Measurements from ENCODE around the gene TOM1L1.

- TF ChIP-seq, protein P1, sequence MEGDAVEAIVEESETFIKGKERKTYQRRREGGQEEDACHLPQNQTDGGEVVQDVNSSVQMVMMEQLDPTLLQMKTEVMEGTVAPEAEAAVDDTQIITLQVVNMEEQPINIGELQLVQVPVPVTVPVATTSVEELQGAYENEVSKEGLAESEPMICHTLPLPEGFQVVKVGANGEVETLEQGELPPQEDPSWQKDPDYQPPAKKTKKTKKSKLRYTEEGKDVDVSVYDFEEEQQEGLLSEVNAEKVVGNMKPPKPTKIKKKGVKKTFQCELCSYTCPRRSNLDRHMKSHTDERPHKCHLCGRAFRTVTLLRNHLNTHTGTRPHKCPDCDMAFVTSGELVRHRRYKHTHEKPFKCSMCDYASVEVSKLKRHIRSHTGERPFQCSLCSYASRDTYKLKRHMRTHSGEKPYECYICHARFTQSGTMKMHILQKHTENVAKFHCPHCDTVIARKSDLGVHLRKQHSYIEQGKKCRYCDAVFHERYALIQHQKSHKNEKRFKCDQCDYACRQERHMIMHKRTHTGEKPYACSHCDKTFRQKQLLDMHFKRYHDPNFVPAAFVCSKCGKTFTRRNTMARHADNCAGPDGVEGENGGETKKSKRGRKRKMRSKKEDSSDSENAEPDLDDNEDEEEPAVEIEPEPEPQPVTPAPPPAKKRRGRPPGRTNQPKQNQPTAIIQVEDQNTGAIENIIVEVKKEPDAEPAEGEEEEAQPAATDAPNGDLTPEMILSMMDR (conservative IDR thresholded peaks at IDR 0.05 in 1 of 2, IDR thresholded peaks at IDR 0.05 in 1 of 2; ENCODE audit: extremely low read depth in 1 of 2, insufficient read depth in 1 of 2, low read depth in 1 of 2, low read length in 2 of 2): peak in 1 of 2 donors; percentile 51
- TF ChIP-seq EZH2 (IDR thresholded peaks at IDR 0.05; ENCODE audit: borderline replicate concordance, low read length): no peak
These were observed 9.4 kb upstream of the TOM1L1 start for GRCh38 chr17:54891176-54891821.

All from mammary epithelial cell (primary cell).